Fibroblast of villous mesenchyme (primary cell): Measurements from ENCODE around the gene CDH13. TPM values are rescaled to one million over a fixed set of nuclear protein-coding genes. Genes with fewer than 3 reads are reported as not detected.

Source experiments
- DNase-seq: peaks from one replicate; pipeline ENCODE4 v3.0.0-alpha.2; 2010; ENCODE audit warnings: low read depth
- H3K4me3 ChIP-seq: 2 replicates; pipeline ENCODE4 v1.5.1; 2011; ENCODE audit warnings: low read depth, mild to moderate bottlenecking, low read length
- total RNA-seq: library from RNA; depleted of rRNA; stranded (reverse); fragments of >200 nt; gene quantifications from 2 replicates; pipeline ENCODE4 v1.2.3, GENCODE V29; 2012
- TF ChIP-seq, protein P1 (sequence below): IDR thresholded peaks from 2 replicates; pipeline ENCODE4 v1.5.1; 2012; ENCODE audit warnings: low read depth, mild to moderate bottlenecking, low read length; ENCODE audit not compliant: insufficient read depth

The CDH13 gene
- total RNA-seq, 1 donor = 47.5 TPM

GRCh38 chr16:82682767-82683166 lies 56.0 kb downstream of the CDH13 start:
- TF ChIP-seq, protein P1, sequence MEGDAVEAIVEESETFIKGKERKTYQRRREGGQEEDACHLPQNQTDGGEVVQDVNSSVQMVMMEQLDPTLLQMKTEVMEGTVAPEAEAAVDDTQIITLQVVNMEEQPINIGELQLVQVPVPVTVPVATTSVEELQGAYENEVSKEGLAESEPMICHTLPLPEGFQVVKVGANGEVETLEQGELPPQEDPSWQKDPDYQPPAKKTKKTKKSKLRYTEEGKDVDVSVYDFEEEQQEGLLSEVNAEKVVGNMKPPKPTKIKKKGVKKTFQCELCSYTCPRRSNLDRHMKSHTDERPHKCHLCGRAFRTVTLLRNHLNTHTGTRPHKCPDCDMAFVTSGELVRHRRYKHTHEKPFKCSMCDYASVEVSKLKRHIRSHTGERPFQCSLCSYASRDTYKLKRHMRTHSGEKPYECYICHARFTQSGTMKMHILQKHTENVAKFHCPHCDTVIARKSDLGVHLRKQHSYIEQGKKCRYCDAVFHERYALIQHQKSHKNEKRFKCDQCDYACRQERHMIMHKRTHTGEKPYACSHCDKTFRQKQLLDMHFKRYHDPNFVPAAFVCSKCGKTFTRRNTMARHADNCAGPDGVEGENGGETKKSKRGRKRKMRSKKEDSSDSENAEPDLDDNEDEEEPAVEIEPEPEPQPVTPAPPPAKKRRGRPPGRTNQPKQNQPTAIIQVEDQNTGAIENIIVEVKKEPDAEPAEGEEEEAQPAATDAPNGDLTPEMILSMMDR = no peak
- DNase-seq = no peak

GRCh38 chr16:82684256-82684655 lies 57.5 kb downstream of the CDH13 start:
- TF ChIP-seq, protein P1 = no peak

More at GRCh38 chr16:82682767-82683166, 56.0 kb downstream of the CDH13 start:
- H3K4me3 ChIP-seq = no peak overlapping the region

GRCh38 chr16:82685526-82685925 lies 58.8 kb downstream of the CDH13 start:
- DNase-seq = no peak
- TF ChIP-seq, protein P1 = no peak
- H3K4me3 ChIP-seq = no peak overlapping the region

More at GRCh38 chr16:82684256-82684655, 57.5 kb downstream of the CDH13 start:
- no peak for DNase-seq
- no peak overlapping the region for H3K4me3 ChIP-seq

- DNase-seq = peak; percentile 90
- no peak overlapping the region for H3K4me3 ChIP-seq
- TF ChIP-seq, protein P1 = no peak
These were observed 67.6 kb downstream of the CDH13 start for GRCh38 chr16:82694239-82694874.

DNA sequence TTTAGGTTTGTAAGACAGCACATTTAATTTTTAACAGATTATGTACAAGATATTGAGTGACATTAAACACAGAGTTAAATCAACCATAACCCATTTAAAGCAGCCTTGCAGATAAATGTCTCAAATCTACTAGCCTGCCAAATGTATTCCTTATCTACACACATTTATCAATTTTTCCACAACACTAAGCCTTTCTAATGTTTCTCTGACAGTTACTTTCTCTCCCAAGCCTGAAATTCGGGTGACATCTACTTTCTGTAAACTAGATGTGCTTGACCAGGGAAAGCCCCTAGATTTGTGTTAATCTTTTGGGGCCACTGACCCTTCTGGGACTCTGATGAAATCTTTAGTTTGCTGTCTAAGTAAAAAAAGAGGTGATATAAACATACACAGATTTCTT lies 69.0 kb downstream of the CDH13 start:
- peak; percentile 64 for DNase-seq
- TF ChIP-seq, protein P1 = no peak
- no peak overlapping the region for H3K4me3 ChIP-seq

DNA sequence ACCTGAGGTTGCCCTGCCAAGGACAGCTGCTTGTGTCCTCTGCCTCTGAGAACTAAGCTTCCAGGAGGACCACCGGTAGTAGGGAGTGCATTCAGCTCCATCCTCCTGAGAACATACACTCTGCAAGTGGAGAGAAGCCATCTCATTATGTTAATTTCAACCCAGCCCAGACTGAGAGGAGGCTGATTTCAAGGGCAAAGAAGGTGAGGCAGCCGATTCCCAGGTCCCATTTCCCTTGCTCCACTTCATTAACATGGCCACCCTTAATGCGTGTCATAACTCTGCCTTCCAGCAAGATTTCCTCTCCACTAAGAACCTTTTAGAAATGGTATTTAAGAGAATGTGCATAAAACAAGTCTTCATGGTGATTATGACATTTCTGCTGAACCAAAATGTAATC lies 72.5 kb downstream of the CDH13 start:
- DNase-seq = no peak
- TF ChIP-seq, protein P1 = no peak
- H3K4me3 ChIP-seq = no peak overlapping the region

DNA sequence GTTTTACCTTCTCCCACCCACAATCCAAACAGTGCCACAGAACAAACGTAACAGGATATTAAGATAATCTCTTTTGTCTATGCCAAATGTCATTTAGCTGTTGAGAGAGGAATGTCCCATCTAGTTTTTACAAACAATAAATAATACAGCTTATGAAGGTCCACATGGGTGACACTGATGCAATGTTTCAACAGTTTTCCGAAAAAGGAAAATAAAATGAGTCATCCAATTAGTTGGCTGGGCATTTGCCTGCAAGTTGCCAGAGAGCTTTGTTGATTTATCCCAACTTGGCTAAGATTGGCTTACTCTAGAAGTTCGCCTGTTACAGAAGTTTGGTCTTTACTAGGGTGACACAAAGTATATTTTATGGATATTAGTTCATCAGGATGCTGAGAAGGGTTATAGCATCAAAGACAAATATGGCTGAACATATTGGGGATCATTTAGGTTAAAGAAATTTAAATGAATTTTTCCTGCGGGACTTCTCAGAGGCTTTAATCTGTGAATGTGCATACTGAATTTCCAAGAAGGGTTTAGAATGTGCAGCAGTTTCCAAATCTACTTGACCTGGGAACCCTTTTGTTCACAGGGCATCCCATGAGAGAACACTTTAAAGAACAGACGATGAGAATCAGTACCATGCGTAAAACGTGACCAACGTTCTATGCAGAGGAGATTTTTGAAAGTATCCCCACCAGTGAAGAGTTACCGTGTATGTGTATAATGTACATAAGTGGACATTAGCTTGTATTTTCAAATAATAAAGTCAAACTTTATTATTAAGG lies 73.1 kb downstream of the CDH13 start:
- TF ChIP-seq, protein P1 = no peak
- H3K4me3 ChIP-seq = no peak overlapping the region
- DNase-seq = peak; percentile 89
